Fibroblast of gingiva (primary cell): ENCODE measurements around the gene MN1.

Experiments
- DNase-seq: peaks from one replicate; pipeline ENCODE4 v3.0.0-alpha.2; 2011; ENCODE audit warnings: low read depth

MN1 gene

DNA sequence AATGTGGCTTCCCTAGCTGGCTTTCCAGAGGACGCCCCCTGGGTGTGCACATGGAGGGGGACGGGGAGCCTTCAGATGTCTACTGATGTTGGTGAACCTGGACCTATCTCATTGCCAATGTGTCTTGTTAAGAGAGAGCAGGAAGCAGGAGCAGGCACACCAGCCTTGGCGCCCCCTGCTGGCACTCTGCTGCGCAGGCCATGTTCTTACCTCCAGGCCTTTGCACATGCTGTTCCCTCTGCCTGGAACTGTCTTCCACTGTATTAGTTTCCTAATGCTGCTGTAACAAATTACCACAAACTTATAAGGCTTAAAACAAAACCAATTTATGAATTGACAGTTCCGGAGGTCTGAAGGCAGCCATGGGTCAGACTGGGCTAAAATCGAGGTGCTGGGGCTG is 23.6 kb upstream of the MN1 start:
- DNase-seq = no peak

DNA sequence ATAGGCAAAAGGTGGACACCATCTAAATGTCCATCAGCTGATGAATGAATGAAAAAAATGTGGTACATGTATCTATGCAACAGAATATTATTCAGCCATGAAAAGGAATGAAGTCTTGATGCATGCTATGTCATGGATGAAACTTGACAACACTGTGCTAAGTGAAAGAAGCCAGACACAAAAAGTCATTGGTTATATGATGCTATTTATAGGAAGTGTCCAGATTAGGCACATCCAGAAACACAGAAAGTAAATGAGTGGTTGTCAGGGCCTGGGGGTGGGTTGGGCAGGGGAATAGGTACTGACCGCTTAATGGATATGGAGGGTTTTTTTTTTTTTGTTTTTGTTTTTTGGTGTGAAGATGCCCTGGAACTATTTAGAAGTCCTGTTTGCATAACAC is 21.7 kb upstream of the MN1 start:
- DNase-seq = no peak

DNA sequence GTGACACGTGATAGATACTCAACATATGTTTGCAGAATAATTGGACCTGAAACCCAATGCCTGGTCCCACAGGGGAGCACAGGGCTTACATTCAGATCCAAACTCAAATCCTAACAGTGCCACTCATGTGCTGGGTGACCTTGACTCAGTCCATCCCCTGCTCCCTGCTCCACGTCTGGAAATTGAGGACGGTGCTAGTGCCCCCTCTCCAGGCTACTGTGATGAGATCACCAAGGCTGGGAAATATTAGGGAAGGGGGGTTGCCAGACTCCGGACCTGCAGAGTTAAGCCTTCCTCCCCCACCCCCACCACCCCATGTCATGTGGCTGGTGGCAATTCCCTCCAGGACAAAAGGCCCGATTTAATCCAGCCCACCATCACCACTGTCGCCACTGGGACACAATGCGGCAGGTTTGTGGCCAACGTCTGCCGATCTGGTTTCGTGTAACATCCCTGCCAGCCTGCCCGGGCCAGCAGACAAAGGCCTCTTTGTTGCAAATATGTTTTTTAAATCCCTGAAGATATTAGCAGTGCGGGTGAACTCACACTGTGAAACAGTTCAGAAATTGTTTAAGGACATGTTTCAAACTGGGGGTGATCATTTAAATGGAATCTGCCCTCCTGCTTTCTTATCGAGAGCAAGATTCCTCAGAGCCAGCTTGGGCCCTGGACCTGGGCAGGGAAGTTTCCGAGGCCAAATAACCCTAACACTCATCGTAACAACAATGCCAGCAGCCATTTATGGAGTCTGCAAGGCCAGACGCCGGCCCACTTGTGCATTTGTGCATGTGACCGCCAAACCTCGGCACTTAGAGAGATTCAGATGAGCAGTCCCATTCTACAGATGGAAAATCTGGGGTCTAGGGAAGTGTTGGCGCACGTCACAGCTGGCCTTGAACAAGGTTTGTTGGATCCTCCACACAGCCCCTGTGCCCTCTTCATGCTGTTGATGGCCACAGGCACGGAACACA is 19.6 kb upstream of the MN1 start:
- no peak for DNase-seq

DNA sequence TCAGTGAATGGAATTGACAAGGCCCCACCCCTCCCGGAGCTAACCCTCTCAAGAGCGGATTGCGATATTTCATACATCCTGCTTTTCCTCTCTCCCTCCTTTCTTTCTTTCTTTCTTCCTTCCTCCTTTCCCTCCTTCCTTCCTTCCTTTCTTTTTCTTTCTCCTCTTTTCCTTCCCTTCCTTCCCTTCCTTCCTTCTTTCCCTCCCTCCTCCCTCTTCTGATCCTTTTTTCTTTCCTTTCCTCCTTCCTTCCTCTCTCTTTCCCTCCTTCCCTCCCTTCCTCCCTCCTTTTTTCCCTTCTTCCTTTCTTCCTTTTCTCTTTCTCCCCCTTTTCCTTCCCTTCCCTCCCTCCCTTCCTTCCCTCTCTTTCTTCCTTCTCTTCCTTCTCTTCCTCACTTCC is 15.0 kb upstream of the MN1 start:
- no peak for DNase-seq

DNA sequence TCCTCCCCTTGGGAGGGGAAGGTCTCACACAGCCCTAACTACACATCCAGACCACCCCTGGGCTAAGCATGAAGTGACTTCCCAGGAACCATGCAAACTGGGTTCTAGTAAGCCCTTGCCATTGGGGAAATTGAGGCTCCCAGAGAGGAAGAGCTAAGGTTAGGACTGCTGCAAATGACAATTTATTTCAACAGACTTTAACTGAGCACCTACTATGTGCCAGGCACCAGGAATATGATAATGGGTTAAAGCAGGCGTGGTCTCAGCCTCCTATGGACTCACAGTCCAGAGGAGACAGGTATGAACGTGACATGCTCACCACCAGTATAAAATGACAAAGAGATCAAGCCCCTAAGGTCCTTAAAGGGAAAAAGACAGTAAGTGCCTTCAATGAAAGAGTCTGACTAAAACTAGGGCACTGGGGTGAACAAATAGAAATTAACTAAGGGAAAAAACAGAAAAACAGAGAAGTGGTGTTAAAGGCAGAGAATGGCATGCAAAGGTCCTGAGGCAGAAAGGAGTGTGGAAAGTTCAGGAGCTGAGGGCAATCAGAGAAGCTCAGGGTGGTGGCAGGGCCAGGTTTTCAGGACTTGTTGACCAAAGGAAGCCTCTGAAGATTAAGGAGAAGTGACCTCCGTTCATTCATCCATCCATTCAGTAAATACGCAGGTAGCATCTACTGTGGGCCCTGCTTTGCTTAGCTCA is 14.4 kb upstream of the MN1 start:
- no peak for DNase-seq

DNA sequence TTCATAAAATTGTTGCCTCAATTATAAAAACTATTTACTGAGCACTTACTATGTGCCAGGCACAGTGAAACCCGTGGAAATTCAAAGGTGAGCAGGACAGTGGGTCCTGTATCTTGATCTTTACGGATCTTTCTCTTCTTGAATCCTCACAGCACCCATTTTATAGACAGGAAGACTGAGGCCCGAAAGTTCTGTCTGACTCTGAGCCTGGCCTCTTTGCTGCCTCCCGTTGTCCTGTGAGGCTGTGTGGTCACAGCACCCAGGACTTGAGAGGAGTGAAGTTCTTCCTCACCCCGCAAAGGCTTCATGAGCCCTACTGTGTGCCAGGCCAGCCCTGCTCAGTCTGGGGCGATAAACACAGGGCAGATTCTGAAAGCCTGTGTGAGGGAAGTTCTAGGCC is 13.4 kb upstream of the MN1 start:
- DNase-seq = no peak

DNA sequence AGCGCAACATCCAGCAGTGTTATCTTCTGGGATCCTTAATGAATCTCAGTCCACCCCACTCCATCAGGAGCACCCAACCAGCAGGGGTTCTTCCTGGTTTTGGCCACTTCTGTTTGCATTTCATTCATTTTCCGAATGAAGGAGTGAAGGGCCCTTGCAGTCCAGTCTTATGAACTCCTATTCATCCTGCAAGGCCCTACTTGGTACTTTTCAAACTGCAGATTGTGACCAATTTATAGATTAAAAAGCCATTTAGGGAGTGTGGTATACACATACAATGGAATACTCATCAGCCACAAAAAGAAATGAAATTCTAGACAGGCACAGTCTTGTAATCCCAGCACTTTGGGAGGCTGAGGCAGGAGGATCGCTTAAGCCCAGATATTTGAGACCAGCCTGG is 10.2 kb upstream of the MN1 start:
- DNase-seq = no peak

DNA sequence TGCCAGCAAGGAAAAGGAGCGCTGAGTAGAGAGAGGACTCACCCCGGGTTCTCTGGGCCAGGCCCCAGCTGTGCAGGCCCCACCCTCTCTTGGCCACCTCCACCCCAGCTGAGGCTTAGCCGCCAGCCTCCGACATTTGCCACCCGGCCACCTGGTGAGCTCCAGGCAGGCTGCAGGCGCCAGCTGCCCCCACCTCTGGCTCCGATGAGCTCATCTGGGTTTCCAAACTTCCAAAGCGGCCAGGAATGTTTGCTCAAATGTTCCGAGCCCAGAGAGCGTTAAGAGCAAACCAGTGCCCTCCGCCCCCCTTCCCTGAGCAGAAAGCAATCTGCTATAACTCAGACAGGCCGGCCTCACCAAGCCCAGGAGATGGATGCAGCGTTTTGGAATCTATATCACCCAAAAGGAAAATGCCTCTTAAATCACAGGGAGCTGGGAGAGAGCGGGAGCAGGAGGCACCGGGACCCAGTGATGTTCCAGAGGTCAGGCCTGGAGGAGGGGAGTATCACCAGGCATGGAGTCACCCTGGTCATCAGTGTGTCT is 9.1 kb upstream of the MN1 start:
- DNase-seq = peak; percentile 90

DNA sequence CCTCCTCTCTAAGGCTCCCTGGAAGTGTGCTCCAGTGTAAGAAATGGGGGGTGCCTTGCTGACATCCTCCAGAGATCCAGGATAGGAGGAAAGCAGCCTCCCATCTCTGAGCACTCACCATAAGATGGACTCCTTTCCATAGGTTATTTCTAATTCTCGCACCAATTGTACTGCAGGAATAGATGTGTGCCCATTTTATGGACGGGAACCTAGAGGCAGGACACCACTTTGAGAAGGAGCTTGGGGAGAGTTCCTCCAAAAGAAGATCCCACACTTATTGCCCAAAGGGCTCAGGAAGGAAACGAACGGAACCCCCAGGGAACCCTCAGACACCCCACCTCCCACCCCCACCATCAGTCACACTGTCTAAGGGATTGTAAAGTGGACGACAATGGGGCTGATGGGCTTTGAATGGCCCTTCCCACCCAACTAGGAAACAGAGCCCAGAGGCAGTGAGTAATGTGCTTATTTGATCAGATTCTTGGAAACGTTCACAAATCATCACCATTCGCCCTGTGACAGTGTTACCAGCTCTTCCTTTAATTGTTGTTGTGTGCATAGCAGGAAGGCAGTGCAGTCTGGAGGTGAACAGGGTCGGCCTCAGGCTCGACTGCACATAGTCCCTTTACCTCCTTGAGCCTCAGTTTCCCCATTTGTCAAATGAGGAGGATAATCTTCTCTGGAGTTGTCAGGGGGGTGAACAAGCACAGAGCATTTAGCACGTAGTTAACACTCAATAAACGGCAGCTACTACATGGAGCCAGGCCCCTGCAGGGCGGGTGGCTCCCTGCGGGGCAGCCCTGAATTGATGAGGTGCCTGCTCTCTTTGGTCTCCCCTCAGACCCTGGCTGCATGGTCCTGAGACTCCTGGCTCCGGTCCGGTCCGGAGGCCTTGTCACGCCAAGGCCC is 8.4 kb upstream of the MN1 start:
- DNase-seq = no peak

DNA sequence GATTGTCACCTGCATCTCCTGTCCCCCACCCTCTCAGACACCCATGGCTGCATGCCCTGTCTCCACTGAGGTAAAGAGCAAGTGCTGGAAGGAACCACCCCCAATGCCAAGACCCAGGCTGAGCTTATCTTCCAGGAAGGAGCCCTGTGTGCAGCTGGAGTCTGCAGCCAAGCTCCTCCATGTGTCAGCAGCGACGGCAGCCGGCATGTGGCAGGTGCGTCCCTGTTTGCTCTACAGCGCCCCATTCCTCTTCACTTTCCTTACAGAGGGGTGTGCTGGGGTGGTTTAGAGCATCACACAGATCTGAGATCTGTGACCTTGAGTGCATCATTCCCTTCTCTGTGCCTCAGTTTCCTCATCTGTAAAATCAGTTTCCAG is 7.7 kb upstream of the MN1 start:
- DNase-seq = no peak

DNA sequence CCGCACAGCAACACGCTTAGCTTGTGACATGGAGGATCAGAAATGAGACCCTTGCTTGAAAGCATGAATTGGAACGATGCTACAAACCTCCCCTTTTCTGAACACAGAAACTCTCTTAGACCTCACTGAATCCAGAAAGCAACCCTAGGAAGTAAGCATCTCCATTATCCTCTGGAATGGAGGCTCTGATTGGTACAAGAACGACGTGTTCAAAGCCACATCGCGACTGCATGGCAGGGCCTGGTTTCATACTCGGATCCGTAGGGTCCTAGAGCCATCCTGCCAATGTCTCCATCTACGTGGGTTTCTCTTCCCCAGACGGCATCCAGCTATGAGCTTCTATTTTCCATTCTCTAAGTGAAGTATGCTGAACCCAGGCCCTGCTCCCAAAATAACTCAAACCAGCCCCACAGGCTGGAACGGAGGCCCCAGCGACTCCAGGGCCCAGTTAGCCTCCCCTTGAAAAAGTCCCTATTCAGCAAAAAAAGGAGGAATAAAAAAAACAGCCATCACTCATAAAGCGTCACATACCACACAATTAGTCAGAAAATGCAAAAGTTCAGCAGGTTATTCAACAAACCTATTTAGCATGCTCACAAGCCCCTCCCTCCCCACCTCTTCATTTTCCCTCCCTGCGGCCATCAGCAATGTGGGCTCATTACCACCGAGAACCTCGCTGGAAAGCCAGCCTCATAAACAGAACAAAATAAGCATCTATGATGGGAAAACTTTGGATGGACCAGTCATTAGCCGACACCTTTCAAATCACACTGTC is 7.1 kb upstream of the MN1 start:
- DNase-seq = no peak

DNA sequence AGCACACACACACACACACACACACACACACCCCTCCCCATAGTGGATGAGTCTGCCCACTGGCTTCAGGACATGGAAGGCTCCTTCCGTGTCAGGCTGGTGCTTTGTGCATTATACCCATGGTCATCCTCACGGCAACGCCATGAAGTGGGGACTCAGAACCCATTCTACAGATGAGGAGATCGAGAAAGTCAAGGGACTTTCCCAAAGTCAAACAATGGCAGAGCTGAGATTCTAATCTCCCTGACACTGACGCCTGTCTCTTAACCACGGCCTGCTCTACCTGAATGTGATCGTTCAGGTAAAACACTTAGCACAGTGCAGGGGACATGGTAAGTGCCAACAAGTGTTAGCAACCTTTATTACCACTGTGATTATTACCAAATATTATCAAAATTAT is 4.3 kb upstream of the MN1 start:
- DNase-seq = no peak

DNA sequence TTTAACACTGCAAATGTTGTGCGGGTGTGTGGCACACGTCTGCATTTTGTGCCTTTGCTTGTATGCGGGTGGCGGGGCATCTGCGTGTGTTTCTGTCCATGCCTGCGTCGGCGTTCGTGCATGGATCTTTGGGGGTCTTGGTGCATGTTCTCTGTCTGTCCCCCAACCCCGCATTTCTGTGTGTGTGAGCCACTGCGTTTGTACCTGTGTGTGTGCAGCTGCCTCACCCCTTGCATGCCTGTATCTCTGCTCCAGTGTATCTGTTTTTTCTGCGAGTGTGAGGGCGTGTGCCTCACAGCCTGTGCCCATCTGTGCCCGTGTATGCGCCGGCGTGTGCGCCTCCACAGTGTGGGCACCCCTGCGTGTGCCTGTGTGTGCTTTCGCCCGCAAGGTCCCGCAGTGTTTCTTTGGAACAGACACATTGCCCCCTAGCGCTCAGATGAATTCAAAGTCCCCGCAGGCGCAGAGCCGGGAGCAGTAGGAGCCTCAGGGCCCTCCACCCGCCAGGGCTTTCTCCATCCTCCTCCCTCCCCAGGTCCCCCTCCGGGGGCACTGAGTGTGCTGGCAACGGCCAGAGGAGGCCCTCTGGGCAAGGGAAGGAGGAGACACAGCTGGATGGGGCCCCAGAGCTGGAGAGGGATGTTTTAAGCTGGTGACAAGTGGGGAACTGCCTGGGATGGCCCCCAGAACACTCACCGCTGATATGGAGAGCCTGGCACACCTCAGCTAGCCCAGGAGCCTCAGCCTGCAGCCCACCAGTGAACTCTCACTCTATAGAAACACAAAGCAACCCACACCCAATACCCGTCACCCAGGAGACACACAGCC is 3.1 kb upstream of the MN1 start:
- peak; percentile 66 for DNase-seq

DNA sequence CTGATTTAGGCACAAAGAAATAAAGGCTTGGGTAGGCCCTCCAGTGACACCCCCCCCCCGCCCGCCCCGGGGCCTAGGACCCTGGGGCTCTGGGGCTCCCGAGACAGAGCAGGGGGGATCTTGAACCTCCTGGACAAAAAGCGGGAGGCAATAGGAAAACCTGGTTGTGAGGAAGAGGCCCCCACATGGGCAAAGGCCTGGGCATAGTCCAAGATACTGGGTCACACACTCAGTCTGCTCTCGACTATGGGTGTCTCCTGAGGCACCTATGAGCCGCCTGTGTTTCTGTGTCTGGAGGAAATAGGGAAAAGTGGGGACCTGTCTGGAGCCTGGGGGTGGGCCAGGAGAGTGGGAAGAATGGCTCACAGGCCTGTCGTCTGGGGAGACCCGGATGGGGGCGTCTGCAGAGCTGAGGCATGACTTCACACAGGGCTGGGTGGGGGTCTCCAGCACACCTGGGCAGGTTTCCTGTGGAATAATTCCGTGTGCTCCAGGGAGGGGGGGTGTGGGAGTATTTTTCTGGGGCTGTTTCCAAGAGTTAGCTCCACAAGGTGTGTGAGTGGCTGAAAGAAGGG is 2.4 kb upstream of the MN1 start:
- no peak for DNase-seq

DNA sequence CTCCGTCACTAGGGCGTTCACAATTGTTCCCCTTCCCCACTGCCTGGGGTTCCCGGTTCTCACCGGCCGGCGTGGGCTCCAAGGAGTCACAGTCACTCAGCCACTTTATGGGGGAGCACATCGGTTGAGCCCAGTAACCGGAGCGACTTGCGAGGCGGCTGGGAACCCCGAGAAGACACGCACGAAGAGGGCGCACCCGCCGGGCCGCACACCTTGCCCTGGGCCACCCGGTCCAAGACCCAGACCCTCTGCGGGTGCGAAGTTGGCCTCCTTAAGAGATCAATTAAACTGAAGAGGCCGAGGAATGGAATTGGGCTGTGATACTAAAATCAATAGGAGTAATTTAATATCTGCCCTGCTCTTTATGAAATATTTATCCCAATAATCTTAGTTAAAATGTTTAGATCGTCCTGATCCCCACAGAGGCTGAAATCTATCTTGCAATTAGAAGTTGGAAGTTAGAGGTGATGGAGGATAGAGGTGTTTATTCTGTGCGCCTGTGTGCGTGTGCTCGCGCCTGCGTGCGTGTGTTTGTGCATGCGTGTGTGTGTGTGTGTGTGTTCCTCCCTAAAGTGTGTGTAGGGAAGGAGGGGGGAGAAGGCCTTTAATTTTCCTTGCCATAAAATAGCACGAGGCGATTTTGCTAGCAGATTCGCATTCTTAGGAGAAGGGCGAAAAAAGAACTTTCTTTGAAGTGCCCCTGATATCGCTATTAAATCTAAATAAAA is 954 bp upstream of the MN1 start:
- DNase-seq = peak; percentile 30

DNA sequence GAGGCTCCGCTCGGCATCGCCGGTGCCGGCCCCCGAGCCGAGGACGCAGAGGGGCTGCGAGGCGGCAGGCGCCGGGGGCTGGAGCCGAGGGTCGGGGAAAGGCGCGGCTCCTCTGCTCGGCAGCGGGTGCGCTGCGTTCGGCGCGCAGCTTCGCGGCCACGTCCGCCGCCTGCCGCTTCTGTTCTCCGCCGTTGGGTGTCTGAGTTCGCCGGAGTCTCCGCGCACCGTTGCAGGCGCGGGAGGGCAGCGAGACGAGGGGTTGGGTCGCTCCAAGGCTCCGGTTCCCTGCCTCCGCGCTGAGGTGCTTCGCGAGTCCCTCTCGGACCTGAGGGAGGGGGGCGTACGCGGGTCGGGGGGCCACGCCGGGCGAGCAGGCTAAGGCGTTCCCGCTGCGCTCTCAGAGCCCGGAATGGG is 347 bp downstream of the MN1 start:
- peak; percentile 44 for DNase-seq

DNA sequence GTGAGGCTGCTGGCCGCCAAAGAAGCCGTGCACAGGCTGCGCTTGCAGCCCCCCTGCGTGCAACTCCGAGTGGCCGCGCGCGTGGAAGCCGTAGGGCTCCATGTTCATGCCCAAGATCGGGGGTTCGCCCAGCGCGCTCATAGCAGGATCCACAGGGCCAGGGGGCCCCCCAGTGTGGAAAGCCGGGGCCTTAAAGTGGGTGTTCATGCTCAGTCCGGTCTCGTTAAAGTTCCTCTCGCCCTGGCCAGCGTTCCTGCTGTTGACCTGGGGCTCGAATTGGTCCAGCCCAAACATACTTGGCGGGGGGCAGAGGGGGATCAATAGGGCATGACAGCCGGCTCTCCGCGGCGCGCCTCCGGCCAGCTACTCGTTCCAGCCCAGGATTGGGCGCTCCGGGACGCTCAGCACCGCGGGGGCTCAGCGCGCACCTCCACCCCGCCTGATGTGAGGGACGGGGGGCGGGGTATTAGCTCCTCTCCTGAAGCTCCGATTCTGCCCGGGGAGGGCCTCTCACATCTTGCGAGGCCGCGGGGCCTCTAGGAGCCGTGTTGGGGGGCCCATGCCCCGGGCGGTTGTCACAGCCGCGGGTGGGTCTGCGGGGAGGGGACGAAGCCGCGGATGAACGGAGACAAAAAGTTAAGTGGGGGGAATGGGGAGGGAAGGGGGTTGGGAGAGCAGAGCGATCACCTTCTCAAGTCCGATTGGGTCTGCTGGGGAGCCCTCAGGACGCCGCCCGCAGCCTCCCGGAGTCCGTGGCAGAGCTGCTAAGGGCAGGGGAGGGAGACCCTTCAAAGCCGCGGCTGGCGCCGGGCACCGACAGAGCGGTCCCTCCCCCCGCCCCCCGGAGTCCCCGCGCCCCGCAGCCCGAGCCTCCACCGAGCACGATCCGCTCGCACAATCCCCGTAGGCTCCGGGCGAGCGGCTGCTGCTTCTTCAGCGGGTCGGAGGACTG is 1.0 kb downstream of the MN1 start:
- DNase-seq = peak; percentile 41

DNA sequence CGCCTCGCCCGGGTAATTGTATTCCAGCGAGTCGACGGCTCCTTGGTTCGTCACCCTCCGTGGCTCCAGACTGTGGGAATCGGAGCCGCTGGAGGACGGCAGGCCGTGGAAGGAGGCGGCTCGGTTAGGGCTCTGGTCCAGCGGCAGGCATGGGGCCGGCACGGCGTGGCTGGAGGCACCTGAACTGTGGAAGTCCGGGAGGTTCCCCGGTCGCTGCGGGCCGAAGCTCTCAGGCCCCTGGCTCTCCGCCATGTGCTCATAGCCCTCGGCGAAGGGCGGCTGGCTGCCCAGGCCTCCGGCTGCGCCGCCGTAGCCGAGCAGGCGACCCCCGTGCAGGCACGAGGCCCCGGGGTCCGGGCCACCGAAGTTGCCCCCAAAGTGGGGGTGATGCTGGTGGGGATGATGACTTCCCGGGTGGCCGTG is 1.7 kb downstream of the MN1 start:
- DNase-seq = no peak
